Measurements from ENCODE around the gene TNFSF4.
"Not testable (repeated sequence)": the region's sequence is repeated elsewhere in the genome, so short reads cannot be mapped to it uniquely, and the experiment has no call there.

TNFSF4 gene

GRCh38 chr1:173234899-173235298 is 27.8 kb upstream of the TNFSF4 start:
- no peaks in the 10 kb centered on the region for H3K27me3 ChIP-seq (ENCODE audit: control insufficient read depth in 1 of 2, insufficient read depth in 2 of 2, low read length in 2 of 2)
- no peak overlapping the region for H3K9ac ChIP-seq (ENCODE audit: low read length in 2 of 2)
- peaks cover 0 to 2% of the 10 kb centered on the region in 2 donors for H3K36me3 ChIP-seq (ENCODE audit: control insufficient read depth in 2 of 2, insufficient read depth in 2 of 2, low read length in 2 of 2)
- H3K9me3 ChIP-seq (ENCODE audit: control insufficient read depth in 2 of 2, low read length in 2 of 2): no peaks in the 10 kb centered on the region
- no peak overlapping the region for H3K27ac ChIP-seq (ENCODE audit: low read length)
- H3K4me3 ChIP-seq (ENCODE audit: low read length in 2 of 2): no peak overlapping the region
- H3K4me1 ChIP-seq (ENCODE audit: control insufficient read depth, insufficient read depth, low read length): no peaks in the 10 kb centered on the region

- not testable (repeated sequence) for H3K4me1 ChIP-seq (ENCODE audit: control insufficient read depth, insufficient read depth, low read length); H3K9me3 ChIP-seq (ENCODE audit: control insufficient read depth in 2 of 2, low read length in 2 of 2); H3K27me3 ChIP-seq (ENCODE audit: control insufficient read depth in 1 of 2, insufficient read depth in 2 of 2, low read length in 2 of 2); H3K36me3 ChIP-seq (ENCODE audit: control insufficient read depth in 2 of 2, insufficient read depth in 2 of 2, low read length in 2 of 2); H3K27ac ChIP-seq (ENCODE audit: low read length); H3K4me3 ChIP-seq (ENCODE audit: low read length in 2 of 2); H3K9ac ChIP-seq (ENCODE audit: low read length in 2 of 2)
Observed at GRCh38 chr1:173234434-173234833, 27.3 kb upstream of the TNFSF4 start.

- H3K9ac ChIP-seq (ENCODE audit: low read length in 2 of 2); H3K4me1 ChIP-seq (ENCODE audit: control insufficient read depth, insufficient read depth, low read length); H3K27ac ChIP-seq (ENCODE audit: low read length); H3K36me3 ChIP-seq (ENCODE audit: control insufficient read depth in 2 of 2, insufficient read depth in 2 of 2, low read length in 2 of 2); H3K4me3 ChIP-seq (ENCODE audit: low read length in 2 of 2); H3K9me3 ChIP-seq (ENCODE audit: control insufficient read depth in 2 of 2, low read length in 2 of 2); H3K27me3 ChIP-seq (ENCODE audit: control insufficient read depth in 1 of 2, insufficient read depth in 2 of 2, low read length in 2 of 2): not testable (repeated sequence)
Observed at GRCh38 chr1:173229031-173229430, 21.9 kb upstream of the TNFSF4 start.

DNA sequence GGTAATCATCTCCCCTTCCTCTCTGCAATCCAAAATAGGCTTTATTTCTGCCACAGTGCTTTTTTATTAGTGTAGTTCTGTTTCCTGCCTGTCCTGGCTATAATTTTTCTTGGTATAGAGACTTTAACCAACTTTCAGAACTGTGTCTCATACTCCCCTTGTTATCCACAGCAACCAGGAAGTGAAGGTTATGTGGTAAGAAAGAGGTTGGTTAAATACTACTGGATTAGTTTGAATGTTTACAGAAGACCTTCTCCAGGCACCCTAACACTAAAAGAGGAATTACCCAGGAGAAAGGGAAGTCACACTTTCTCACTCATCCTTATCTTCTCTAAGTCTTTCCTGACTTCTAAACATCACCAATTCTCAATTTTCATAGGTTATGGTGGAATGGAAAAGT is 17.8 kb upstream of the TNFSF4 start:
- H3K27ac ChIP-seq (ENCODE audit: low read length): no peak overlapping the region
- H3K9me3 ChIP-seq (ENCODE audit: control insufficient read depth in 2 of 2, low read length in 2 of 2): no peaks in the 10 kb centered on the region
- no peaks in the 10 kb centered on the region for H3K36me3 ChIP-seq (ENCODE audit: control insufficient read depth in 2 of 2, insufficient read depth in 2 of 2, low read length in 2 of 2)
- H3K4me1 ChIP-seq (ENCODE audit: control insufficient read depth, insufficient read depth, low read length): no peaks in the 10 kb centered on the region
- no peaks in the 10 kb centered on the region for H3K27me3 ChIP-seq (ENCODE audit: control insufficient read depth in 1 of 2, insufficient read depth in 2 of 2, low read length in 2 of 2)
- no peak overlapping the region for H3K9ac ChIP-seq (ENCODE audit: low read length in 2 of 2)
- H3K4me3 ChIP-seq (ENCODE audit: low read length in 2 of 2): no peak overlapping the region

- H3K4me1 ChIP-seq (ENCODE audit: control insufficient read depth, insufficient read depth, low read length): no peaks in the 10 kb centered on the region
- no peak overlapping the region for H3K4me3 ChIP-seq (ENCODE audit: low read length in 2 of 2)
- no peaks in the 10 kb centered on the region for H3K36me3 ChIP-seq (ENCODE audit: control insufficient read depth in 2 of 2, insufficient read depth in 2 of 2, low read length in 2 of 2)
- no peaks in the 10 kb centered on the region for H3K9me3 ChIP-seq (ENCODE audit: control insufficient read depth in 2 of 2, low read length in 2 of 2)
- H3K27ac ChIP-seq (ENCODE audit: low read length): no peak overlapping the region
- no peak overlapping the region for H3K9ac ChIP-seq (ENCODE audit: low read length in 2 of 2)
- H3K27me3 ChIP-seq (ENCODE audit: control insufficient read depth in 1 of 2, insufficient read depth in 2 of 2, low read length in 2 of 2): no peaks in the 10 kb centered on the region
Observed at GRCh38 chr1:173224280-173224892, 17.3 kb upstream of the TNFSF4 start.

- no peak overlapping the region for H3K4me3 ChIP-seq (ENCODE audit: low read length in 2 of 2)
- no peaks in the 10 kb centered on the region for H3K4me1 ChIP-seq (ENCODE audit: control insufficient read depth, insufficient read depth, low read length)
- H3K27ac ChIP-seq (ENCODE audit: low read length): no peak overlapping the region
- no peaks in the 10 kb centered on the region for H3K9me3 ChIP-seq (ENCODE audit: control insufficient read depth in 2 of 2, low read length in 2 of 2)
- H3K27me3 ChIP-seq (ENCODE audit: control insufficient read depth in 1 of 2, insufficient read depth in 2 of 2, low read length in 2 of 2): no peaks in the 10 kb centered on the region
- H3K36me3 ChIP-seq (ENCODE audit: control insufficient read depth in 2 of 2, insufficient read depth in 2 of 2, low read length in 2 of 2): no peaks in the 10 kb centered on the region
- no peak overlapping the region for H3K9ac ChIP-seq (ENCODE audit: low read length in 2 of 2)
Observed at GRCh38 chr1:173223031-173223380, 15.9 kb upstream of the TNFSF4 start.

GRCh38 chr1:173222149-173223030 is 15.3 kb upstream of the TNFSF4 start:
- Histone ChIP-seq H3K4me3 (ENCODE audit: low read length in 2 of 2) (no peak overlapping the region), H3K9ac (ENCODE audit: low read length in 2 of 2) (no peak overlapping the region), H3K27me3 (ENCODE audit: control insufficient read depth in 1 of 2, insufficient read depth in 2 of 2, low read length in 2 of 2) (no peaks in the 10 kb centered on the region), H3K4me1 (ENCODE audit: control insufficient read depth, insufficient read depth, low read length) (no peaks in the 10 kb centered on the region), H3K27ac (ENCODE audit: low read length) (no peak overlapping the region), H3K36me3 (ENCODE audit: control insufficient read depth in 2 of 2, insufficient read depth in 2 of 2, low read length in 2 of 2) (no peaks in the 10 kb centered on the region), H3K9me3 (ENCODE audit: control insufficient read depth in 2 of 2, low read length in 2 of 2) (no peaks in the 10 kb centered on the region)

DNA sequence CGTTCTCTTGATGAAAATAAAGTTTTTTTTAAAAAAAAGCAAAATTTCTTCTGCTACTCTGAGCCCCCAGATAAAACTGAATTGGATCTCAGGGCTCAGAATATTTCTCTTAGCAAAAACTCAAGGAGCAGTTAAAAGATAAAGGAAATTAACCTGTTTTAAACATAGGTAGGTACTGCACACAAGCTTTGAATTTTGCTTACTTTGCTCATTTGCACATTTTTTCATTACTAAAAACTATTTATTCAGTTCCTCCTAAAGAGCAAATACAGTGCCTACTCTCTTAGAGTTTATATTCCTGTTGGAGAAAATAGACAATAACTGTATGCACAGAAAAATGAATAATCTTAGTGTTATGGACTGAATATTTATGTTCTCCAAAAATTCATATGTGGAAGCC is 13.0 kb upstream of the TNFSF4 start:
- H3K36me3 ChIP-seq (ENCODE audit: control insufficient read depth in 2 of 2, insufficient read depth in 2 of 2, low read length in 2 of 2): no peaks in the 10 kb centered on the region
- H3K4me3 ChIP-seq (ENCODE audit: low read length in 2 of 2): no peak overlapping the region
- H3K4me1 ChIP-seq (ENCODE audit: control insufficient read depth, insufficient read depth, low read length): no peaks in the 10 kb centered on the region
- H3K9ac ChIP-seq (ENCODE audit: low read length in 2 of 2): no peak overlapping the region
- no peaks in the 10 kb centered on the region for H3K9me3 ChIP-seq (ENCODE audit: control insufficient read depth in 2 of 2, low read length in 2 of 2)
- H3K27me3 ChIP-seq (ENCODE audit: control insufficient read depth in 1 of 2, insufficient read depth in 2 of 2, low read length in 2 of 2): no peaks in the 10 kb centered on the region
- H3K27ac ChIP-seq (ENCODE audit: low read length): no peak overlapping the region

GRCh38 chr1:173213665-173214064 is 6.5 kb upstream of the TNFSF4 start:
- Histone ChIP-seq H3K9ac (ENCODE audit: low read length in 2 of 2) (no peak overlapping the region), H3K4me1 (ENCODE audit: control insufficient read depth, insufficient read depth, low read length) (no peaks in the 10 kb centered on the region), H3K27me3 (ENCODE audit: control insufficient read depth in 1 of 2, insufficient read depth in 2 of 2, low read length in 2 of 2) (no peaks in the 10 kb centered on the region), H3K4me3 (ENCODE audit: low read length in 2 of 2) (no peak overlapping the region), H3K9me3 (ENCODE audit: control insufficient read depth in 2 of 2, low read length in 2 of 2) (no peaks in the 10 kb centered on the region), H3K36me3 (ENCODE audit: control insufficient read depth in 2 of 2, insufficient read depth in 2 of 2, low read length in 2 of 2) (no peaks in the 10 kb centered on the region), H3K27ac (ENCODE audit: low read length) (no peak overlapping the region)

- Histone ChIP-seq H3K9me3 (ENCODE audit: control insufficient read depth in 2 of 2, low read length in 2 of 2) (no peaks in the 10 kb centered on the region), H3K27ac (ENCODE audit: low read length) (no peak overlapping the region), H3K4me3 (ENCODE audit: low read length in 2 of 2) (no peak overlapping the region), H3K36me3 (ENCODE audit: control insufficient read depth in 2 of 2, insufficient read depth in 2 of 2, low read length in 2 of 2) (no peaks in the 10 kb centered on the region), H3K9ac (ENCODE audit: low read length in 2 of 2) (no peak overlapping the region), H3K27me3 (ENCODE audit: control insufficient read depth in 1 of 2, insufficient read depth in 2 of 2, low read length in 2 of 2) (no peaks in the 10 kb centered on the region), H3K4me1 (ENCODE audit: control insufficient read depth, insufficient read depth, low read length) (no peaks in the 10 kb centered on the region)
Observed at GRCh38 chr1:173212952-173213491, 5.9 kb upstream of the TNFSF4 start.

GRCh38 chr1:173210716-173211231 is 3.6 kb upstream of the TNFSF4 start:
- Histone ChIP-seq H3K4me3 (ENCODE audit: low read length in 2 of 2) (no peak overlapping the region), H3K4me1 (ENCODE audit: control insufficient read depth, insufficient read depth, low read length) (peaks cover 1% of the 10 kb centered on the region), H3K36me3 (ENCODE audit: control insufficient read depth in 2 of 2, insufficient read depth in 2 of 2, low read length in 2 of 2) (no peaks in the 10 kb centered on the region), H3K27ac (ENCODE audit: low read length) (no peak overlapping the region), H3K9ac (ENCODE audit: low read length in 2 of 2) (no peak overlapping the region), H3K9me3 (ENCODE audit: control insufficient read depth in 2 of 2, low read length in 2 of 2) (no peaks in the 10 kb centered on the region), H3K27me3 (ENCODE audit: control insufficient read depth in 1 of 2, insufficient read depth in 2 of 2, low read length in 2 of 2) (no peaks in the 10 kb centered on the region)
